ENCODE data around the gene PSG3.
"Not testable (repeated sequence)": the region's sequence is repeated elsewhere in the genome, so short reads cannot be mapped to it uniquely, and the experiment has no call there.

The PSG3 gene

DNA sequence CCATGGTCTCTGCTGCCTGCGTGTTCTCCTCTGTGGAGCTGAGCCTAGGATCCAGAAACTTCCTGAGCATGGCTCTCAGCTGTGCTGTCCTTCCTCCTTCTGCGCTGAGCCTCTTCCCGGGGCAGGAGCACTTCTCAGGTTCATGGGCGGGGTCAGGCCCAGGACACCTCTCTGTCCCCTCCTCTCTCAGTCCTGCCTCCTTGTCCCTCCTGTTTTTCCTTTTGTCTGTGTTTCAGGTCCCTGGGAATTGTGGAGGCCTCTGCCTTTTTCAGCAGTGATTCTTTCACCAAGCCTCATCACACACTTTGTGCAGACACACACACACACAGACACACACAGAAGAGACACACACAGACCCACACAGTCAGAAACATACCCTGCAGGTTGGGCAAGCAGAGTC, at the start of gene PSG3:
PSG3 (minus strand) TSS at position 101 of the 400 bp plus-strand sequence; CDS start at position 4, 97 bp downstream.
- not testable (repeated sequence) for DNase-seq (ENCODE audit: low spot score)

- DNase-seq (ENCODE audit: low spot score): not testable (repeated sequence)
Observed at GRCh38 chr19:42788766-42789165, 48.5 kb upstream of the PSG3 start.

DNA sequence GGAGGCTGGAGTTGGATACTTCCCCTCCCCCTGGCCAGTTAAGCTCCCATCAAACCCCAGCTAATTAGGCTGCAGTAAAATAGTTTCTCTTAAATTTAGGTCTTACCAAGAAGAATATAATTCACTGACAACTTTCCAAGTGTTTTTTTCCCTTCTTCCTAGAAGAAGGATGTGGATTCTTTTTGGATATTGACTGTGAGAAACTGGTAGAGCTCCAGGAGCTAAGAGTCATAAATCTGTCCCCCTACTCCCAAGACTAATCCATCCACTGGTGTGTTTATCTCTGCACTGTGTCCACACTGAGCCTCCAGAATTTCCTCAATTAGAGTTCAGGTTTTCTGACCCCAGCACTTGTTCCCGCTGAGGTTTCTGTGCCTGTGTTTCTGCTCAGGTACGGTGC, 47.5 kb upstream of the PSG3 start:
- DNase-seq (ENCODE audit: low spot score): not testable (repeated sequence)

DNA sequence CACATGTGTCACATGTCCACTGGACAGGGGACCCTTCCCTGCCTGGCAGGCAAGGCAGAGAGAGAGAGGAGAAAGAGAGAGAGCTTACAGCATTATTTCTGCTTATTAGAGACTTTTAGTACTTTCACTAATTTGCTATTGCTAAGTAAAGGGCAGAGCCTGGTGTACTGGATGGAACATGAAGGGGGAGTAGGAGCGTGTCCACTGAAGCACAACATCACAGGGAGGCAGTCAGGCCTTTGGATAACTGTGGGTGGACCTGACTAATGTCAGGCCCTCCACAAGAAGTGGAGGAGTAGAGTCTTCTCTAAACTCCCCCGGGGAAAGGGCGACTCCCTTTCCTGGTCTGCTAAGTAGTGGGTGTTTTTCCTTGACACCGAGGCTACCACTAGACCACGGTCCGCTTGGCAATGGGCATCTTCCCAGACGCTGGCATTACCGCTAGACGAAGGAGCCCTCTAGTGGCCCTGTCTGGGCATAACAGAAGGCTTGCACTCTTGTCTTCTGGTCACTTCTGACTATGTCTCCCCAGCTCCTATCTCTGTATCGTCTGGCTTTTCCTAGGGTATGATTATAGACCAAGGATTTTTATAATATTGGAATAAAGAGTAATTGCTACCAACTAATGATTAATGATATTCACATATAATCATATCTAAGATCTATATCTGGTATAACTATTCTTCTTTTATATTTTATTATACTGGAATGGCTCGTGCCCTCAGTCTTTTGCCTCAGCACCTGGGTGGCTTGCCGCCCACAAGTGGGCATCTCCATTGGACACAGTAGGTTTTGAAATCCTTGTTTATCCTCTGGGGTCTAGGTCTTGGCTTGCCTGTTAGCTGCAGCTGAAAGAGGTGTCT, 36.7 kb upstream of the PSG3 start:
- not testable (repeated sequence) for DNase-seq (ENCODE audit: low spot score)

- DNase-seq (ENCODE audit: low spot score): not testable (repeated sequence)
Observed at GRCh38 chr19:42774510-42775158, 34.4 kb upstream of the PSG3 start.

- DNase-seq (ENCODE audit: low spot score): not testable (repeated sequence)
Observed at GRCh38 chr19:42767319-42767718, 27.0 kb upstream of the PSG3 start.

- DNase-seq (ENCODE audit: low spot score): not testable (repeated sequence)
Observed at GRCh38 chr19:42766871-42767270, 26.6 kb upstream of the PSG3 start.

DNA sequence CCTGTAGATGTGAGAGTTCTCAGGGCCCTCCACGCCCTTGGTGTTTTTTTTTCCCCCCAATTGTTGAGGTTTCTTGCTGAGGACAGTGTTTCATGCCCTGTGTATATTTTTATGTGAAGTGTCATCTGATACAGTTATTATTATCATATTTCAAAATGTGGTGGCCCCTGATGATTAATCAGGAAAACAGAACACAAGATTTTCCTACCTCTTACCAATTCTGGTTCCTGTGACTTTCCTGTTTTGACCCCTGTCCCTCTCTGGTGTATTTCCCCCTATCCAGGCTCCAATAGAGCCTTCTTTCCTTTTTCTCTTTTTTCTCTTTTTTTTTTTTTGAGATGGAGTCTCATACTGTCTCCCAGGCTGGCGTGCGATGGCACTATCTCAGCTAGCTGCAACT, 24.6 kb upstream of the PSG3 start:
- DNase-seq (ENCODE audit: low spot score): no peak

DNA sequence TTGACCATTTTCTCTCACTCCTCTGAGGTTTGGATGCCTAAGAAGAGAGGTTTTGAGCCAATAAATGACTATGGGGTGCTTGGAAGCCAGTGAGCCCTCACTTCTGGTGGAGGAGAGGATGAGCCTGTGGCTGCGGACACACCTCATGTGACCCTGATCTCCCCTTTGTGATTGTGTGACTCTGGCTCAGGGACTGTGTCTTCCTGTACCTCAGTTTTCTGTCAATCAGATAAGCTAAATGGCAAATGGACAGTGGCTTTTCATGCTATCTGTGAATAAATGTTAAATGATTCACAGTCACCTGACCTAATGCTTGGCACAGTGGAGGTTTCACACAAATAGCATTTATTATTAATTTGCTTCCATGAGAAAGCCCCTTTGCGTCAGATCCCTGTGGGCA, 22.5 kb upstream of the PSG3 start:
- DNase-seq (ENCODE audit: low spot score): no peak

DNA sequence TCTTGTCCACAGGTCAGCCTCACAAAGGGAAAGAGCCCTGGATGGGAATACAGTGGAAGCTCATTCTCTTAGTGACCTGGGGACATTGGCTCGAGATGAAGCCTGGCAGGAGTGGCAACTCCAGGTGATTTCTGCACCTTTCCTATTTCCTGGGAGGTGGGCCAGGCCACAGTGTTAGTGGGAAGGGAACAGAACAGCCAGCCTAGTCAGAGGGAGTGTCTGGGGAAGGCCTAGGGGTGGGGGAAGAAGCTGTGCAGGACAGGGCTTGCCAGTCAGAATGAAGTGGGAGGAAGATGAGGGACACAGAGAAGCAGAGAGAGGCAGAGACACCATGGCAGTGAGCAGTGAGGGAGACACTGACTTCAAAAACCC, 21.6 kb upstream of the PSG3 start:
- DNase-seq (ENCODE audit: low spot score): not testable (repeated sequence)

DNA sequence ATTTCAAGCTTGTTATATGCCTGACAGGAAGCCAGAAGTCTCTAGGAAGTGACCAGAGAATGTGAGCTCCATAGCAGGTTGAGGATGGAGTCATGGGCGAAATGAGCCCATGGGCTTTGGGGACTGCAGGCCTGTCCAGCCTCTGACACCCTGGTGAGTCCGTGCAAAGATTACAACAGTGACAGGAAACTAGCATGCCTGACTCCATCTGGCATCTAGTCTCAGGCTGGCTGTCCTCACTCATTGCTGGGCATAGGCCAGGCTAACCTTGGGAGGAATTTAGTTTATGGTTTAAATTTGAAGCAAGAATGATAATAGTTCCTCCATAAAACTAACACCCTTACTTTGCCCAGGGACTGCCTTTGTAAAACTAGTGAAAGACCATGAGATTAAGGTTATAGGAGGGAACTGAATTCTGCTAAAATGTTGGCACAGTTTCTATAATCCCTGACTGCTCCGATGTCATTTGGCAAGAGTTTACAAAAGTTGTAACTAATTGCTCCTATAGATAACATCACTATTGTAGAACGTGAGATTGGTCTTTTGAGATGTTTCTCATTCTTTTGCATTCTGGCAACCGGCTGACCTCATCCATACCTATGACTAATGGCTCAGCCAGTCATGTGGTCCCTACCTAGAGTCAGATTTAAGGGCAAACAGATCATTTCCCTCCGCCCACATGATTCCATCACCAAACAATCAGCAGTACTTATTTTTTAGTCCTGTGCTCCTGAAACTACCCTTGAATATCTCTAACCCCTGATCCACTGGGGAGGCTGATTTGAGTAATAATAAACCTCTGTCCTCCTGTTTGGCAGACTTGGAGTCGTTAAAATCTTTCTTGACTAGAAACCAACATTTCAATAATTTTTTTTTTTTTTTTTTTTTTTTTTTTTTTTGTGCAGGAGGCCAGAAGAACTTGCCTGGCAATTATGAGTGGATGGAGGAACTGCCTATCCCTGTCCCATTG, 21.0 kb upstream of the PSG3 start:
- not testable (repeated sequence) for DNase-seq (ENCODE audit: low spot score)

DNA sequence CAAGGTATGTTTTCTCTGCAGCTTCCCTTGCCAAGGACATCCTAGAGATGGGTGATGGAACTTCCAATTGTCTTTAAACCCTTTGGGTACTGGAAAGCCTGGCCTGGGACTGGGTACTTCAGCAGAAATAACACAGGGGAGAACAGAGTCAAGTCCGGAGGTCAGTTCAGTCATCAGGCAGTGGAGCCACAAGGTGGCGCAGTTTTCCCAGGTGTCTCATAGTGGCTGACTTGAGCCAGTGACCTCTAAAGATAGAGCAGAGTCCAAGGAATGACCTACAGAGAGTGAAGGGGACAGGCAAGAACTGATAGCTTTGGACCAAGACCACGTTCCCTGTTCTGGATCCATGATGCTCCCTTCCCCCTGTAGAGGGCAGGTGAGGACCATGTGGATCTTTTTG, 18.4 kb upstream of the PSG3 start:
- DNase-seq (ENCODE audit: low spot score): not testable (repeated sequence)

DNA sequence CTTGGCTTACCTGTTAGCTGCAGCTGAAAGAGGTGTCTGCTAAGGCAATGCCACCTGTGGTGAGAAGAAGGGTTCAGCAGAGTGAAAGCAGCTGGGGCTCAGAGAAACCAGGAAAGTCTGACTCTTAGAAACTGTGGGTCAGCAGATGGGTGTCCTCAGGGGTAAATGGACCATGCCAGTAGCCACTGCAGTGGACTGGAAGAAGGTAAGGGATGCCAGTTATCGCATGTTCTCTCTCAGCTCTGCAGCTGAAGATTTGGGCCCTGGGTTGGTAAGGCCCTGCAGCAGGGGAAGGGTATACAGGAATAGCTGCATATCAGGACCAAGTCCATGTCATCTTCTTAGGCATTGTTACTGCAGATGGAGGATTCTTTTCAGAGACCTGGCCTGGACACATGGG, 12.0 kb upstream of the PSG3 start:
- not testable (repeated sequence) for DNase-seq (ENCODE audit: low spot score)

DNA sequence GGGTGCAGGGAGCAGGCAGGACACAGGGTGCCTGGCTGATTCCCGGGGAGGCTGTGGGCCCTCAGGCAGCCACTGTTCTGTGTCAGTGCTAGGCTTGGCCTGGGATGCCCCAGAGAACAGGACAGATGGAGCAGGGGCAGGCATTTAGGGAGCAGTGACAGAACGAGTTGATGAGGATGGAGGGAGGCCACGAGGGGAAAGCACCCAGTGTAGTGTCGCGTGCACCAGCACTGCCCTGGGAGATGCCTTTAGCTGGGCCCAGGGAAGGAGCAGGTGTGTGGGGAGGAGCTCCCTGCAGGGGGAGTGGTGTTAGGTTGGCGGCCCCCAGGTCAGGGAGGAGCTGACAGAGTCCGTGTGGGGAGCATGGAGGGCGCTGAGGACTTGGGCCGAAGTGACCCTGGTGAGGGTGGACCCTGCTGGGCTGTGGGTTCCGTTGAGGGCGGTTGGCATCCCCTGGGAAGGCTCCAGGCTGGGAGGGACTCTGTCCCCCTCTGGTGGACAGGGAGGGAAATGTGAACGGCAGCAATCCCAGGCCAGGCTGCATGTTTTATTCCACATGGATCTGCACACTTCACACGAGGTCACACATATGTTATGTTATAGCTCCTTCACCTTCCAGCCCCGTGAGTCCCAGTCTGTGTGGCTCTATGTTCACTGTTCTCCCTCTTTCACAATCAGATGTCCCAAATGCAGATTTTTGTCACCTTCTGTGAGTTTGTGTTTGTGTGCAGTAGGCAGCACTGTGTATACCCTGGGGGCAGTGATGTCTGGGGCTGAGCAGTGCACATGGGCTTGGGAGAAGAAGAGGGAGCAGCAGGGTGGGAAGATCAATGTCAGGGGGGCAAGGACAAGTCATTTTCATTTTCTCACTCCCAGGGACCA, 1.7 kb upstream of the PSG3 start:
- not testable (repeated sequence) for DNase-seq (ENCODE audit: low spot score)

DNA sequence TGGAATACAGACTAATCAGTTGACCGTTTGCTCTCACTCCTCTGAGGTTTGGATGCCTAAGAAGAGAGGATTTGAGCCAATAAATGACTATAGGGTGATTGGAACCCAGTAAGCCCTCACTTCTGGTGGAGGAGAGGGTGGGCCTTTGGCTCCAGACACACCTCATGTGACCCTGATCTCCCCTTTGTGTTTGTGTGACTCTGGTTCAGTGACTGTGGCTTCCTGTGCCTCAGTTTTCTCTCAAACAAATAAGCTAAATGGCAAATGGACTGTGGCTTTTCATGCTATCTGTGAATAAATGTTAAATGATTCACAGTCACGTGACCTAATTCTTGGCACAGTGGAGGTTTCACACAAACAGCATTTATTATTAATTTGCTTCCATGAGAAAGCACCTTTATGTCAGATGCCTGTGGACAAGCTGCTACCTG, 2.7 kb downstream of the PSG3 start:
- DNase-seq (ENCODE audit: low spot score): not testable (repeated sequence)

DNA sequence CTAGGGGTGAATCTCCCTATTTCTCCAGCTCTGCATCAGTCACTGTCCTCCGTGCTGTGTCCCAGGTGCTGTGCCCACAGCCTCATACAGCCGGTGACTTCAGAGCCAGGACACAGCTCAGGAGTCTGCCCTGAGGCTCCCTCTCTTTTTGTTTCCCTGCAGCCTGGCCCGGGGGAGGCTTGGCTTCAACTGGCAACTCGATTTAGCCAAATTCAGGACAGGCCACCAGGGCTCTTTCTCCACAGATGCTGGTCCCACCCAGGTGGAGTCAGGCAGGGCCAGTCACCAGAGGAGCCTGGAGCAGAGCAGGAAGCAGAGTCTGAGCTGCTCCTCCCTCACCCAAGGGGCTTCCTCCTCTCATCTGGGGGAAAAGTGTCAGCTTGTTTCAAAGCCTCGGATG, 11.9 kb downstream of the PSG3 start:
- DNase-seq (ENCODE audit: low spot score): not testable (repeated sequence)

DNA sequence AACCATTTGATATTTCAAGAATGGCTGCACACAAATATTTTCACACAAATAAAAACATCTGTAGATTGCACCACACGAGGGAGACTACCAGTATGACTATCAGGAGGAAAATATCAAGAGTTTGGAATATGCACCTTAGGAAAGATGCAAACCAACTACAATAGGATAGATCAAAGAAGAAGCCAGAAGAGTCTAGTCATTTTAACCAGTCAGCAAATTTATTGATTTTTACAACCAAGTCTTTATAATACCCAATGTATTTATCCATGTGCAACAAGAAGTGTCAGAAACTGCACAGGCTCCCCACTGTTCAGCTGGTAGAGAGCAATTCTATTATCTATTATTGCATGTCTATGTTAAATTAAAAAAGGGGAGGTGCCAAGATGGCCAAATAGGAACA, 26.3 kb downstream of the PSG3 start:
- DNase-seq (ENCODE audit: low spot score): not testable (repeated sequence)

DNA sequence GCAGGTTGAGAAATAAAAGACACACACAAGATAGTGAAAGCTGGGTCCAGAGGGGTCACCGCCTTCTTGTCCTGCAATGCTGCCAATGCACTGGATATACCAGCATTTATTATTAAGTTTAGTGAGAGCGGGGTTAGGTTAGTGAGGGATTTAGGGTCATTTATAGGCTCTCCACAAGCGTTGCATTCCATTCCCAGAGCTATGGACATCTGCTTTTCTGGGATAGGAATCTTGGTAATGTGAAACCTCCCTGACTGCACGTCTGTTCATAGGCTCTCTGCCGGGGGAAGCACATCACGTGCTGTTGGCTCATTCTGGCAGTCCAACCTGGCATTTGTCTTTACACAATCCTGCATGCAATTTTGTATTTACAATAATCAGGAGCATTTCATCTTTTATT, 27.5 kb downstream of the PSG3 start:
- DNase-seq (ENCODE audit: low spot score): not testable (repeated sequence)

DNA sequence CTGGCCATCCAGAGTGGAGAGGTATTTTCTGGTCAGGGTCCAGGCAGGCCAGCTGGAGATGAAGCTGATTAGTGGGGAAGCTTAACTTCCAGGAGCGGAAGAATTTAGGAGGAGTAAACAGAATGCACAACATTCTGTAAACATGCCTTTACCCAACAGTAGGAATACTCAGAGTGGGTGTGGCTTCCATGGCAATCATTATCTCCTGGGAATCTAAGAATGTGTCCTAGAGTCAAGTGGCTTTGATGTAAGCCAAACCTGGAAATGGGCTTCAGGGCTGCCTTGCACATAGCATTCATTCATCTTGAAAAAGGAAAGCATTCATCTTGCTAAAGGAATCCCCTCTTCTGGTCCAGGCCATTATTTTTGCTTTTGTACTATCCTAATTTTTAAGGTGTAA, 29.3 kb downstream of the PSG3 start:
- DNase-seq (ENCODE audit: low spot score): not testable (repeated sequence)

DNA sequence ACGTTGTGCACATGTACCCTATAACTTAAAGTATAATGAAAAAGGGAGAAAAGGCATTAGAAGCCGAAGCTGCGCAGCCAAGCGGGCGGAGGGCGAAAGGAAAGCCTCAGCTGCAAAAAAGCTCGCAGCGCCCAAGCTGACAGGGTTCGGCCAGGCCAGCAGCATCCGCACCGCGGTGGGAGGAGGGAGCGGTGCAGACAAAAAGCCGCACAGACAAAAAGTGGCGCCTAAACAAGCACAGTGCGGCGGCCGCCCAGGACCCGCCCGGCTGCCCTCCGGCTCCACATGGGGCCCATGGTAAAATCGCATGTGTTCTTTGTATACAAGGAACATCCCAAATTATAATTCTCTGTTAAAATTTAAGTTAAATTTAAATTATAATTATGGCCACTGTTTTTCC, 42.4 kb downstream of the PSG3 start:
- no peak for DNase-seq (ENCODE audit: low spot score)
